ENCODE measurements around the gene PCDHGA1. TPM values are rescaled to one million over a fixed set of nuclear protein-coding genes. Genes with fewer than 3 reads are reported as not detected.
"Not testable (repeated sequence)": the region's sequence is repeated elsewhere in the genome, so short reads cannot be mapped to it uniquely, and the experiment has no call there.

Gene PCDHGA1
- total RNA-seq, 2 experiments from 2014 or later: 0.07 TPM; not detected in 1

DNA sequence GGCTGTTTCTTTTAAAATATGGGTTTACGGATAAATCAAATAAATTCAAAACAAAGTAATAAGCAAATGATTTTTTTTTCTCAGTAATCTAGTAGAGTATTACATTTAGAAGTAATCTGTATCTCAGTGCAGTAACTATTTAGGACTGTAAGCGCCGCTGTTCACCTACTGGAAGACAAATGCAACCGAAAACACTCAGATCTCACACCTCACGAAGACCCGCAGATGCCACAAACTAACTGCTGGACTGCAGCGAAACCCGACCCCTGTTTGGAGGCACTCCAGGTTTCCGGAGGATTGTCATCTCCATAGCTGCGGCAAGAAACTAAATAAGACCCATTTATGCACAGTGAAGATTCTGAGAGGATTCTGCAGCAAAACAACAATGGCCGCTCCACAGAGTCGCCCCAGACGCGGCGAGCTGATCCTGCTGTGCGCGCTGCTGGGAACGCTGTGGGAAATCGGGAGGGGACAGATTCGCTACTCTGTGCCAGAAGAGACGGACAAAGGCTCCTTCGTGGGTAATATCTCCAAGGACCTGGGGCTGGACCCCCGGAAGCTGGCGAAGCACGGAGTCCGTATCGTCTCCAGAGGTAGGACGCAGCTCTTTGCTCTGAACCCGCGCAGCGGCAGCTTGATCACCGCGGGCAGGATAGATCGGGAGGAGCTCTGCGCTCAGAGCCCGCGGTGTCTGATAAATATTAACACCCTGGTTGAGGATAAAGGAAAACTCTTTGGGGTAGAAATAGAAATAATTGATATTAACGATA lies 62.3 kb downstream of the PCDHGA1 start, which contains the start of gene PCDHGA8:
Gene PCDHGA8, plus strand, starts transcription at position 205 of the 770 bp plus-strand sequence. Its CDS starts 181 bp downstream, at position 386.
- TF ChIP-seq, protein P1, sequence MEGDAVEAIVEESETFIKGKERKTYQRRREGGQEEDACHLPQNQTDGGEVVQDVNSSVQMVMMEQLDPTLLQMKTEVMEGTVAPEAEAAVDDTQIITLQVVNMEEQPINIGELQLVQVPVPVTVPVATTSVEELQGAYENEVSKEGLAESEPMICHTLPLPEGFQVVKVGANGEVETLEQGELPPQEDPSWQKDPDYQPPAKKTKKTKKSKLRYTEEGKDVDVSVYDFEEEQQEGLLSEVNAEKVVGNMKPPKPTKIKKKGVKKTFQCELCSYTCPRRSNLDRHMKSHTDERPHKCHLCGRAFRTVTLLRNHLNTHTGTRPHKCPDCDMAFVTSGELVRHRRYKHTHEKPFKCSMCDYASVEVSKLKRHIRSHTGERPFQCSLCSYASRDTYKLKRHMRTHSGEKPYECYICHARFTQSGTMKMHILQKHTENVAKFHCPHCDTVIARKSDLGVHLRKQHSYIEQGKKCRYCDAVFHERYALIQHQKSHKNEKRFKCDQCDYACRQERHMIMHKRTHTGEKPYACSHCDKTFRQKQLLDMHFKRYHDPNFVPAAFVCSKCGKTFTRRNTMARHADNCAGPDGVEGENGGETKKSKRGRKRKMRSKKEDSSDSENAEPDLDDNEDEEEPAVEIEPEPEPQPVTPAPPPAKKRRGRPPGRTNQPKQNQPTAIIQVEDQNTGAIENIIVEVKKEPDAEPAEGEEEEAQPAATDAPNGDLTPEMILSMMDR (IDR thresholded peaks at IDR 0.05): peak; percentile 33
- H3K36me3 Mint-ChIP-seq (ENCODE audit: low read depth): peaks cover 19% of the 10 kb centered on the region
- DNase-seq (no peak), ATAC-seq (no peak)
- POLR2A ChIA-PET: no interaction called here
- intact Hi-C loops (cut with micrococcal nuclease): no loop called here
- H3K27ac Mint-ChIP-seq: no peak within 1 kb of the TSS
- CTCF ChIA-PET: interaction anchor here (1.0 to 2.2 kb wide), 9 partner anchors 15 to 206 kb away, joined by 3 to 9 read pairs (median 3); partner anchors contain the start of genes PCDHB9, PCDHGA1, PCDHGA10 and PCDHGA11
- peaks cover 31% of the 10 kb centered on the region for H3K9me3 Mint-ChIP-seq
- peaks cover 57% of the 10 kb centered on the region for H3K27me3 Mint-ChIP-seq
- peaks cover 2% of the 10 kb centered on the region for H3K4me1 Mint-ChIP-seq (ENCODE audit: low read depth)
- no peak within 1 kb of the TSS for H3K4me3 Mint-ChIP-seq

DNA sequence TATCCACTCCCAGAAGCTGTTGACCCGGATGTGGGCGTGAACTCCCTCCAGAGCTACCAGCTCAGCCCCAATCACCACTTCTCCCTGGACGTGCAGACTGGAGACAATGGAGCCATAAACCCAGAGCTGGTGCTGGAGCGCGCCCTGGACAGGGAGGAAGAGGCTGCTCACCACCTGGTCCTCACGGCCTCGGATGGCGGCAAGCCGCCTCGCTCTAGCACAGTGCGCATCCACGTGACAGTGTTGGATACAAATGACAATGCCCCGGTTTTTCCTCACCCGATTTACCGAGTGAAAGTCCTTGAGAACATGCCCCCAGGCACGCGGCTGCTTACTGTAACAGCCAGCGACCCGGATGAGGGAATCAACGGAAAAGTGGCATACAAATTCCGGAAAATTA lies 63.0 kb downstream of the PCDHGA1 start:
- Mint-ChIP-seq H3K36me3 (ENCODE audit: low read depth) (peaks cover 19% of the 10 kb centered on the region), H3K27ac (no peak overlapping the region), H3K27me3 (peaks cover 57% of the 10 kb centered on the region), H3K9me3 (peaks cover 29% of the 10 kb centered on the region), H3K4me3 (no peak overlapping the region), H3K4me1 (ENCODE audit: low read depth) (peaks cover 2% of the 10 kb centered on the region)
- ChIA-PET CTCF (interaction anchor here (0.6 to 2.2 kb wide), 6 partner anchors 14 to 92 kb away, joined by 3 to 9 read pairs (median 3); partner anchors contain the start of genes PCDHGA1, PCDHGA10, PCDHGA12 and PCDHGB6), POLR2A (no interaction called here)
- intact Hi-C loops (cut with micrococcal nuclease): no loop called here
- ATAC-seq (no peak), DNase-seq (no peak)
- TF ChIP-seq, protein P1 (IDR thresholded peaks at IDR 0.05): no peak

DNA sequence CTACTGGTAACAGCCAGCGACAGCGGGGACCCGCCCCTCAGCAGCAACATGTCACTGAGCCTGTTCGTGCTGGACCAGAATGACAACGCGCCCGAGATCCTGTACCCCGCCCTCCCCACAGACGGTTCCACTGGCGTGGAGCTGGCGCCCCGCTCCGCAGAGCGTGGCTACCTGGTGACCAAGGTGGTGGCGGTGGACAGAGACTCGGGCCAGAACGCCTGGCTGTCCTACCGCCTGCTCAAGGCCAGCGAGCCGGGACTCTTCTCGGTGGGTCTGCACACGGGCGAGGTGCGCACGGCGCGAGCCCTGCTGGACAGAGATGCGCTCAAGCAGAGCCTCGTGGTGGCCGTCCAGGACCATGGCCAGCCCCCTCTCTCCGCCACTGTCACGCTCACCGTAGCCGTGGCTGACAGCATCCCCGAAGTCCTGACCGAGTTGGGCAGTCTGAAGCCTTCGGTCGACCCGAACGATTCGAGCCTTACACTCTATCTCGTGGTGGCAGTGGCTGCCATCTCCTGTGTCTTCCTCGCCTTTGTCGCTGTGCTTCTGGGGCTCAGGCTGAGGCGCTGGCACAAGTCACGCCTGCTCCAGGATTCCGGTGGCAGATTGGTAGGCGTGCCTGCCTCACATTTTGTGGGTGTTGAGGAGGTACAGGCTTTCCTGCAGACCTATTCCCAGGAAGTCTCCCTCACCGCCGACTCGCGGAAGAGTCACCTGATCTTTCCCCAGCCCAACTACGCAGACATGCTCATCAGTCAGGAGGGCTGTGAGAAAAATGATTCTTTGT lies 64.3 kb downstream of the PCDHGA1 start:
- intact Hi-C loops (cut with micrococcal nuclease); POLR2A ChIA-PET; H3K27ac Mint-ChIP-seq; DNase-seq; H3K4me1 Mint-ChIP-seq (ENCODE audit: low read depth); H3K4me3 Mint-ChIP-seq; ATAC-seq: not testable (repeated sequence)
- Mint-ChIP-seq H3K36me3 (ENCODE audit: low read depth) (peaks cover 23% of the 10 kb centered on the region), H3K27me3 (peaks cover 55% of the 10 kb centered on the region), H3K9me3 (peaks cover 29% of the 10 kb centered on the region)
- CTCF ChIA-PET: interaction anchor here (3.6 kb wide), 1 partner anchor 19 kb away, joined by 19 read pairs; the partner anchor contains the start of gene PCDHGA10

DNA sequence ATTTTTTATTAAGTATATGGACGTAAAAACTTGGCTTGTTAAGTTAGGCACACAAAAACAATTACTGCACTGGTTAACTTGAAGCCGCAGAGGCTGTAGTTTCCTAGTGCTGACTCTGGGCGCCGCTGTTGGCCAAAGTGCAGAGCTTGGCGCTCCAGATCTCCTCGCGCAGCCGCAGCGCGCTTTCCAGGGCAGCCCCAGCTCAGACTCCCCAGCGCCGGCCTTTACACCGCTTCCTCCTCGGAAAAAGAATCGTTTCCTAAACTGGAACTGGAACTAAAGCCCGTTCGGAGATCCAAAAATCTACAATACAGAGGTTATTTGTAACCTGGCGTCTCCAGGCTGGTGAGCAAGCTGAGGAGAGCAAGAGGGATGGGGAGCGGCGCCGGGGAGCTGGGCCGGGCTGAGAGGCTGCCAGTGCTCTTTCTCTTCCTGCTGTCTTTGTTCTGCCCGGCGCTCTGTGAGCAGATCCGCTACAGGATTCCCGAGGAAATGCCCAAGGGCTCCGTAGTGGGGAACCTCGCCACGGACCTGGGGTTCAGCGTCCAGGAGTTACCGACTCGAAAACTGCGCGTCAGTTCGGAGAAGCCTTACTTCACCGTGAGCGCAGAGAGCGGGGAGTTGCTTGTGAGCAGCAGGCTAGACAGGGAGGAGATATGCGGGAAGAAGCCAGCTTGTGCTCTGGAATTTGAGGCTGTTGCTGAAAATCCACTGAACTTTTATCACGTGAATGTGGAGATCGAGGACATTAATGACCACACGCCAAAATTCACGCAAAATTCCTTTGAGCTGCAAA lies 67.6 kb downstream of the PCDHGA1 start, which contains the start of gene PCDHGB5:
Gene PCDHGB5, plus strand, starts transcription at position 192 of the 796 bp plus-strand sequence. Its CDS starts 181 bp downstream, at position 373.
- TF ChIP-seq, protein P1 (IDR thresholded peaks at IDR 0.05): peak; percentile 59
- H3K27ac Mint-ChIP-seq; H3K4me1 Mint-ChIP-seq (ENCODE audit: low read depth); intact Hi-C loops (cut with micrococcal nuclease): not testable (repeated sequence)
- peaks cover 54% of the 10 kb centered on the region for H3K27me3 Mint-ChIP-seq
- peaks cover 24% of the 10 kb centered on the region for H3K9me3 Mint-ChIP-seq
- H3K36me3 Mint-ChIP-seq (ENCODE audit: low read depth): peaks cover 22% of the 10 kb centered on the region
- ATAC-seq (peak; percentile 88), DNase-seq (peak; percentile 52)
- POLR2A ChIA-PET: interaction anchor here (1.0 kb wide), 1 partner anchor 116 kb away, joined by 3 read pairs; no protein-coding TSS in a partner anchor
- CTCF ChIA-PET: interaction anchor here (0.7 to 3.6 kb wide), 24 partner anchors 9 to 174 kb away, joined by 3 to 19 read pairs (median 4); partner anchors contain the start of genes PCDHGA10, PCDHGA11, PCDHGA12 and PCDHGA3
- H3K4me3 Mint-ChIP-seq: peak within 1 kb of the TSS; percentile 32

Measured in activated CD8-positive, alpha-beta T cell treated with anti-CD3 and anti-CD28 coated beads for 36 hours (primary cell).